HepG2 (cell line): Measurements from ENCODE around the gene MARF1. TPM values are rescaled to one million over a fixed set of nuclear protein-coding genes. Genes with fewer than 3 reads are reported as not detected.

Experiments used
- CREB1 ChIP-seq, 2 experiments: fragments of 450-650 bp in 1 of 2; IDR thresholded peaks; 2 replicates each; pipeline ENCODE4 v1.6.1; 2016 to 2017; ENCODE audit warnings: control low read depth in 1 of 2, mild to moderate bottlenecking in 1 of 2, missing compliant biosample characterization in 1 of 2, missing genetic modification characterization in 1 of 2
- FOSL1 ChIP-seq: sonication (generic); formaldehyde crosslinking; IDR thresholded peaks from 2 replicates; pipeline ENCODE4 v1.9.0; 2021; ENCODE audit warnings: missing genetic modification reagents, borderline replicate concordance
- FOSL2 ChIP-seq: sonication (generic); formaldehyde crosslinking; IDR thresholded peaks from 2 replicates; pipeline ENCODE4 v1.4.0; 2020; ENCODE audit warnings: missing genetic modification reagents
- HNRNPUL1 ChIP-seq: fragments of 200-400 bp; formaldehyde crosslinking; IDR thresholded peaks from 2 replicates; pipeline ENCODE4 v1.6.1; 2017; ENCODE audit warnings: low read depth, mild to moderate bottlenecking, low read length, moderate library complexity
- HOXA5 ChIP-seq: sonication (generic); formaldehyde crosslinking; IDR thresholded peaks from 2 replicates; pipeline ENCODE4 v1.4.0; 2020; ENCODE audit warnings: missing genetic modification reagents
- KLF11 ChIP-seq: IDR thresholded peaks from 2 replicates; pipeline ENCODE4 v1.6.1; 2016; ENCODE audit warnings: missing compliant biosample characterization
- NFIC ChIP-seq: IDR thresholded peaks from 2 replicates; pipeline ENCODE4 v1.6.1; 2012; ENCODE audit warnings: mild to moderate bottlenecking, low read length, inconsistent platforms
- RAD21 ChIP-seq: fragments of 450-650 bp; formaldehyde crosslinking; IDR thresholded peaks from 2 replicates; pipeline ENCODE4 v1.5.0; 2020; ENCODE audit warnings: mild to moderate bottlenecking
- SPEN ChIP-seq: sonication (generic); formaldehyde crosslinking; IDR thresholded peaks from 2 replicates; pipeline ENCODE4 v1.5.1; 2020; ENCODE audit warnings: low read depth, mild to moderate bottlenecking, missing genetic modification reagents
- TARDBP ChIP-seq: sonication (generic); formaldehyde crosslinking; IDR thresholded peaks from 2 replicates; pipeline ENCODE4 v1.8.0; 2022; ENCODE audit warnings: mild to moderate bottlenecking, missing genetic modification reagents
- ZNF766 ChIP-seq: sonication (generic); formaldehyde crosslinking; IDR thresholded peaks from 2 replicates; pipeline ENCODE4 v1.5.0; 2020; ENCODE audit warnings: missing genetic modification reagents, borderline replicate concordance
- polyA plus RNA-seq, 8 experiments: library from polyadenylated mRNA; depleted of rRNA in 3 of 8; stranded (reverse) in 7 of 8; unstranded in 1 of 8; fragments of >200 nt; fragmentation: Illumina TruSeq in 4 of 8; extraction: Trizol in 4 of 8; gene quantifications; 2 replicates each; pipeline versions ENCODE4 v1.2.1 to v1.2.3, GENCODE V29; 2011 to 2016; ENCODE audit warnings: low read depth in 4 of 8, missing spikeins in 1 of 8, mixed read lengths in 1 of 8; ENCODE audit not compliant: insufficient read depth in 1 of 8
- total RNA-seq, 5 experiments: library from RNA; depleted of rRNA; stranded (reverse); fragments of >200 nt; fragmentation: Illumina TruSeq; extraction: Trizol; gene quantifications; 2 replicates each; pipeline ENCODE4 v1.2.3, GENCODE V29; 2016; ENCODE audit warnings: low read depth in 1 of 5
- TF ChIP-seq, protein P1 (sequence below): sonication (generic); formaldehyde crosslinking; IDR thresholded peaks from 2 replicates; pipeline ENCODE4 v1.4.0; 2020; ENCODE audit warnings: missing genetic modification reagents
- TF ChIP-seq, protein P2 (sequence below): sonication (generic); formaldehyde crosslinking; IDR thresholded peaks from 2 replicates; pipeline ENCODE4 v1.5.0; 2020; ENCODE audit warnings: mild to moderate bottlenecking, low read depth, missing genetic modification reagents, borderline replicate concordance
- TF ChIP-seq, protein P3 (sequence below): sonication (generic); formaldehyde crosslinking; IDR thresholded peaks from 2 replicates; pipeline ENCODE4 v1.5.1; 2020; ENCODE audit warnings: missing genetic modification reagents, mild to moderate bottlenecking, borderline replicate concordance
- TF ChIP-seq, protein P4 (sequence below): sonication (generic); formaldehyde crosslinking; IDR thresholded peaks from 2 replicates; pipeline ENCODE4 v1.8.1; 2023; ENCODE audit warnings: mild to moderate bottlenecking, moderate library complexity, missing genetic modification reagents
- TF ChIP-seq, protein P5 (sequence below): sonication (generic); formaldehyde crosslinking; IDR thresholded peaks from 2 replicates; pipeline ENCODE4 v1.9.0; 2022; ENCODE audit warnings: low read depth, missing genetic modification reagents
- TF ChIP-seq, protein P6 (sequence below), 2 experiments: sonication (generic) in 1 of 2; formaldehyde crosslinking in 1 of 2; IDR thresholded peaks; 2 replicates each; pipeline versions ENCODE4 v1.4.0 to v1.6.1; 2018 to 2020; ENCODE audit warnings: missing genetic modification reagents in 2 of 2, borderline replicate concordance in 1 of 2, low read depth in 1 of 2, mild to moderate bottlenecking in 1 of 2, missing biosample characterization in 1 of 2

The MARF1 gene
- total and polyA plus RNA-seq, 2 of the 13 experiments (the other 11 are each of a cell fraction or from before 2014, with no cell fraction given): 8.7 to 20.7 TPM

DNA sequence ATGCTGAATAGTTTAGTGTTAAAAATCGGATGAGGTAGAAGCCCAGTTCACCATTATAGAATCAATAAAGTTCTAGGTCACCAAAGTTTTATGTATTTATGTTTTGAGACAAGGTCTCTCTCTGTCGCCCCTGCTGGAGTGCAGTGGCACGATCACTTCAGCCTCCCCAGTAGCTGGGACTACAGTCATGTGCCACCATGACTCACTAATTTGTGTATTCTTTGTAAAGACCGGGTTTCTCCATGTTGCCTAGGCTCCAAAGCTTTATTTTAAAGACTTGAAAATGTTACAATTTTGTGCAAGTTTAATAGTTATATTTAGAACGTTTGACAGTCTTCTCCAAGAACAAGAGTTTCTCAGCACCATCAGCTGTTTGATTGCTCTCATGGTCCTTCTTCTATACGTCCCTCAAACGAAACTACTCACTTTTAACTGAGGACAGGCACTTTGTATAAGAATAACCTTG lies 39.2 kb upstream of the MARF1 start (continued):
- TF ChIP-seq, protein P1, sequence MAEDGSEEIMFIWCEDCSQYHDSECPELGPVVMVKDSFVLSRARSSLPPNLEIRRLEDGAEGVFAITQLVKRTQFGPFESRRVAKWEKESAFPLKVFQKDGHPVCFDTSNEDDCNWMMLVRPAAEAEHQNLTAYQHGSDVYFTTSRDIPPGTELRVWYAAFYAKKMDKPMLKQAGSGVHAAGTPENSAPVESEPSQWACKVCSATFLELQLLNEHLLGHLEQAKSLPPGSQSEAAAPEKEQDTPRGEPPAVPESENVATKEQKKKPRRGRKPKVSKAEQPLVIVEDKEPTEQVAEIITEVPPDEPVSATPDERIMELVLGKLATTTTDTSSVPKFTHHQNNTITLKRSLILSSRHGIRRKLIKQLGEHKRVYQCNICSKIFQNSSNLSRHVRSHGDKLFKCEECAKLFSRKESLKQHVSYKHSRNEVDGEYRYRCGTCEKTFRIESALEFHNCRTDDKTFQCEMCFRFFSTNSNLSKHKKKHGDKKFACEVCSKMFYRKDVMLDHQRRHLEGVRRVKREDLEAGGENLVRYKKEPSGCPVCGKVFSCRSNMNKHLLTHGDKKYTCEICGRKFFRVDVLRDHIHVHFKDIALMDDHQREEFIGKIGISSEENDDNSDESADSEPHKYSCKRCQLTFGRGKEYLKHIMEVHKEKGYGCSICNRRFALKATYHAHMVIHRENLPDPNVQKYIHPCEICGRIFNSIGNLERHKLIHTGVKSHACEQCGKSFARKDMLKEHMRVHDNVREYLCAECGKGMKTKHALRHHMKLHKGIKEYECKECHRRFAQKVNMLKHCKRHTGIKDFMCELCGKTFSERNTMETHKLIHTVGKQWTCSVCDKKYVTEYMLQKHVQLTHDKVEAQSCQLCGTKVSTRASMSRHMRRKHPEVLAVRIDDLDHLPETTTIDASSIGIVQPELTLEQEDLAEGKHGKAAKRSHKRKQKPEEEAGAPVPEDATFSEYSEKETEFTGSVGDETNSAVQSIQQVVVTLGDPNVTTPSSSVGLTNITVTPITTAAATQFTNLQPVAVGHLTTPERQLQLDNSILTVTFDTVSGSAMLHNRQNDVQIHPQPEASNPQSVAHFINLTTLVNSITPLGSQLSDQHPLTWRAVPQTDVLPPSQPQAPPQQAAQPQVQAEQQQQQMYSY: no peak
- TF ChIP-seq FOSL1 (peak; percentile 81), FOSL2 (peak; percentile 97), KLF11 (0 out of 2 replicates have a peak, but pooled peaks have one; percentile 47), ZNF766 (CRISPR knock-in tag) (no peak), NFIC (no peak), HOXA5 (CRISPR knock-in tag) (0 out of 2 replicates have a peak, but pooled peaks have one; percentile 28), RAD21 (CRISPR knock-in tag) (peak; percentile 48; the same call in 1 of the 2 replicates), SPEN (CRISPR knock-in tag) (no peak), CREB1 (IDR thresholded peaks at IDR 0.05) (peak; percentile 25; the same call in 1 of the 2 replicates), CREB1 (CRISPR knock-in tag; IDR thresholded peaks at IDR 0.05) (no peak), HNRNPUL1 (no peak), TARDBP (0 out of 2 replicates have a peak, but pooled peaks have one; percentile 53)
- TF ChIP-seq, protein P2, sequence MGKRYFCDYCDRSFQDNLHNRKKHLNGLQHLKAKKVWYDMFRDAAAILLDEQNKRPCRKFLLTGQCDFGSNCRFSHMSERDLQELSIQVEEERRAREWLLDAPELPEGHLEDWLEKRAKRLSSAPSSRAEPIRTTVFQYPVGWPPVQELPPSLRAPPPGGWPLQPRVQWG (CRISPR knock-in tag): no peak
- TF ChIP-seq, protein P3, sequence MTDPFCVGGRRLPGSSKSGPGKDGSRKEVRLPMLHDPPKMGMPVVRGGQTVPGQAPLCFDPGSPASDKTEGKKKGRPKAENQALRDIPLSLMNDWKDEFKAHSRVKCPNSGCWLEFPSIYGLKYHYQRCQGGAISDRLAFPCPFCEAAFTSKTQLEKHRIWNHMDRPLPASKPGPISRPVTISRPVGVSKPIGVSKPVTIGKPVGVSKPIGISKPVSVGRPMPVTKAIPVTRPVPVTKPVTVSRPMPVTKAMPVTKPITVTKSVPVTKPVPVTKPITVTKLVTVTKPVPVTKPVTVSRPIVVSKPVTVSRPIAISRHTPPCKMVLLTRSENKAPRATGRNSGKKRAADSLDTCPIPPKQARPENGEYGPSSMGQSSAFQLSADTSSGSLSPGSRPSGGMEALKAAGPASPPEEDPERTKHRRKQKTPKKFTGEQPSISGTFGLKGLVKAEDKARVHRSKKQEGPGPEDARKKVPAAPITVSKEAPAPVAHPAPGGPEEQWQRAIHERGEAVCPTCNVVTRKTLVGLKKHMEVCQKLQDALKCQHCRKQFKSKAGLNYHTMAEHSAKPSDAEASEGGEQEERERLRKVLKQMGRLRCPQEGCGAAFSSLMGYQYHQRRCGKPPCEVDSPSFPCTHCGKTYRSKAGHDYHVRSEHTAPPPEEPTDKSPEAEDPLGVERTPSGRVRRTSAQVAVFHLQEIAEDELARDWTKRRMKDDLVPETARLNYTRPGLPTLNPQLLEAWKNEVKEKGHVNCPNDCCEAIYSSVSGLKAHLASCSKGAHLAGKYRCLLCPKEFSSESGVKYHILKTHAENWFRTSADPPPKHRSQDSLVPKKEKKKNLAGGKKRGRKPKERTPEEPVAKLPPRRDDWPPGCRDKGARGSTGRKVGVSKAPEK (CRISPR knock-in tag): no peak
- TF ChIP-seq, protein P4, sequence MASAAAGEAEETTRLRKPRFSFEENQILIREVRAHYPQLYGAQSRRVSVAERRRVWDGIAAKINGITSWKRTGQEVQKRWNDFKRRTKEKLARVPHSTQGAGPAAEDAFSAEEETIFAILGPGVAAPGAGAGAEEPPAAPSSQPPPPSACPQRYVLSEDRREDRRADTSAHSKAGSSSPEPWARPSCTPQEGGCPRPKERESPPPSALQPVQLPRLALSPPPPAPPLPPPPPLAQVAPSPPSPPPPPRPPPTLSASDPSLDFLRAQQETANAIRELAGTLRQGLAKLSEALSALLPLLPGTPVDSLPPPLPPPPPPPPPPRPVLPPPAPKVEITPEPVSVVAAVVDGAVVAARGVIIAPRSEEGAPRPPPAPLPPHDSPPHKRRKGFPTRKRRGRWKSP (CRISPR knock-in tag): no peak
- TF ChIP-seq, protein P5, sequence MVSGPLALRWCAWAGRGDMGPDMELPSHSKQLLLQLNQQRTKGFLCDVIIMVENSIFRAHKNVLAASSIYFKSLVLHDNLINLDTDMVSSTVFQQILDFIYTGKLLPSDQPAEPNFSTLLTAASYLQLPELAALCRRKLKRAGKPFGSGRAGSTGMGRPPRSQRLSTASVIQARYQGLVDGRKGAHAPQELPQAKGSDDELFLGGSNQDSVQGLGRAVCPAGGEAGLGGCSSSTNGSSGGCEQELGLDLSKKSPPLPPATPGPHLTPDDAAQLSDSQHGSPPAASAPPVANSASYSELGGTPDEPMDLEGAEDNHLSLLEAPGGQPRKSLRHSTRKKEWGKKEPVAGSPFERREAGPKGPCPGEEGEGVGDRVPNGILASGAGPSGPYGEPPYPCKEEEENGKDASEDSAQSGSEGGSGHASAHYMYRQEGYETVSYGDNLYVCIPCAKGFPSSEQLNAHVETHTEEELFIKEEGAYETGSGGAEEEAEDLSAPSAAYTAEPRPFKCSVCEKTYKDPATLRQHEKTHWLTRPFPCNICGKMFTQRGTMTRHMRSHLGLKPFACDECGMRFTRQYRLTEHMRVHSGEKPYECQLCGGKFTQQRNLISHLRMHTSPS (CRISPR knock-in tag): no peak
- TF ChIP-seq, protein P6, sequence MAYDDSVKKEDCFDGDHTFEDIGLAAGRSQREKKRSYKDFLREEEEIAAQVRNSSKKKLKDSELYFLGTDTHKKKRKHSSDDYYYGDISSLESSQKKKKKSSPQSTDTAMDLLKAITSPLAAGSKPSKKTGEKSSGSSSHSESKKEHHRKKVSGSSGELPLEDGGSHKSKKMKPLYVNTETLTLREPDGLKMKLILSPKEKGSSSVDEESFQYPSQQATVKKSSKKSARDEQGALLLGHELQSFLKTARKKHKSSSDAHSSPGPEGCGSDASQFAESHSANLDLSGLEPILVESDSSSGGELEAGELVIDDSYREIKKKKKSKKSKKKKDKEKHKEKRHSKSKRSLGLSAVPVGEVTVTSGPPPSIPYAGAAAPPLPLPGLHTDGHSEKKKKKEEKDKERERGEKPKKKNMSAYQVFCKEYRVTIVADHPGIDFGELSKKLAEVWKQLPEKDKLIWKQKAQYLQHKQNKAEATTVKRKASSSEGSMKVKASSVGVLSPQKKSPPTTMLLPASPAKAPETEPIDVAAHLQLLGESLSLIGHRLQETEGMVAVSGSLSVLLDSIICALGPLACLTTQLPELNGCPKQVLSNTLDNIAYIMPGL (CRISPR knock-in tag; IDR thresholded peaks at IDR 0.05; ENCODE audit: borderline replicate concordance in 1 of 2, low read depth in 1 of 2): peak in 1 of 2 experiments; percentile 83; a peak in 2 of 4 replicates
